ENCODE data around the gene CLIC4. TPM values are rescaled to one million over a fixed set of nuclear protein-coding genes. Genes with fewer than 3 reads are reported as not detected.
A peak's percentile ranks its signal among the peaks of the same experiment; 100 is the strongest.

The CLIC4 gene
- total and polyA plus RNA-seq, 9 of the 15 experiments (the other 6 are each of a cell fraction or from before 2014, with no cell fraction given), result 16.0 to 67.5 (median 38.4) TPM

GRCh38 chr1:24779689-24780464 lies 34.6 kb downstream of the CLIC4 start:
- no peak for TF ChIP-seq E4F1 (CRISPR knock-in tag; IDR thresholded peaks at IDR 0.05; ENCODE audit: borderline replicate concordance)
- no peak for TF ChIP-seq ZC3H11A (IDR thresholded peaks at IDR 0.05; ENCODE audit: low read depth, low read length)
- TF ChIP-seq NCOR1 (IDR thresholded peaks at IDR 0.05), result no peak
- TF ChIP-seq CTCF (IDR thresholded peaks at IDR 0.05 in 2 of 3, conservative IDR thresholded peaks at IDR 0.05 in 1 of 3; ENCODE audit: insufficient read depth in 2 of 3, low read depth in 1 of 3, low read length in 3 of 3), result 0 out of 6 replicates have a peak, but pooled peaks of 1 of the 3 experiments have one; percentile 1
- TF ChIP-seq REST (IDR thresholded peaks at IDR 0.05; ENCODE audit: borderline replicate concordance), result no peak
- TF ChIP-seq REST (CRISPR knock-in tag; IDR thresholded peaks at IDR 0.05; ENCODE audit: low read depth), result no peak
- TF ChIP-seq HDGF (IDR thresholded peaks at IDR 0.05), result no peak
- Histone ChIP-seq H4K20me1 (replicated peaks; ENCODE audit: control insufficient read depth, insufficient read depth, low read length) (no peaks in the 10 kb centered on the region), H3K36me3 (ENCODE audit: control insufficient read depth, insufficient read depth, low read length) (no peaks in the 10 kb centered on the region), H3K9me1 (ENCODE audit: control insufficient read depth, insufficient read depth, low read length) (peaks cover 4% of the 10 kb centered on the region), H3K79me2 (ENCODE audit: control insufficient read depth, insufficient read depth, low read length) (peaks cover 37% of the 10 kb centered on the region), H3K4me2 (ENCODE audit: insufficient read depth, low read length) (no peak overlapping the region), H3K4me3 (no peak overlapping the region), H2AFZ (ENCODE audit: low read depth, low read length) (no peak overlapping the region), H3K9me3 (replicated peaks; ENCODE audit: control insufficient read depth, insufficient read depth, low read depth, low read length) (no peaks in the 10 kb centered on the region), H3K4me1 (replicated peaks in 1 of 2; ENCODE audit: control insufficient read depth in 2 of 2, insufficient read depth in 2 of 2, low read length in 2 of 2) (no peaks in the 10 kb centered on the region), H3K9ac (ENCODE audit: insufficient read depth in 1 of 2, low read depth in 2 of 2, low read length in 2 of 2) (no peak overlapping the region), H3K27me3 (ENCODE audit: control insufficient read depth in 2 of 2, insufficient read depth in 2 of 2, low read length in 2 of 2) (no peaks in the 10 kb centered on the region), H3K27ac (ENCODE audit: extremely low read depth, low read depth, low read length) (no peak overlapping the region)
- CTCF ChIA-PET (ENCODE audit: low intra/inter-chr PET ratio), result no interaction called here
- POLR2A ChIA-PET, result interaction anchor here (0.8 to 1.5 kb wide), 2 partner anchors 11 to 13 kb away, joined by 3 read pairs; no protein-coding TSS in a partner anchor
- in situ Hi-C loops (cut with MboI), result no loop called here
- ATAC-seq, result no peak
- FAIRE-seq, result no peak
- intact Hi-C loops (cut with micrococcal nuclease), result no loop called here
- 77% methylated on average over 5 of the region's 5 CpGs for WGBS (ENCODE audit: insufficient coverage, low coverage, missing lambda C conversion rate)
- no TSS peak for BruUV-seq (replicated peaks)
- DNase-seq (ENCODE audit: extremely low read depth in 1 of 4, low spot score in 3 of 4), result no peak

Data from K562 (cell line).